ENCODE measurements around the gene OSTM1.

OSTM1 gene

GRCh38 chr6:108102965-108103364, 28.4 kb upstream of the OSTM1 start:
- no peak for DNase-seq
- no peak for ATAC-seq

GRCh38 chr6:108100003-108100402, 25.5 kb upstream of the OSTM1 start:
- no peak for DNase-seq
- no peak for ATAC-seq

- no peak for ATAC-seq
- DNase-seq: no peak
Observed at GRCh38 chr6:108097882-108098281, 23.3 kb upstream of the OSTM1 start.

GRCh38 chr6:108093781-108094300, 19.3 kb upstream of the OSTM1 start:
- ATAC-seq (no peak), DNase-seq (no peak)

GRCh38 chr6:108091288-108091687, 16.7 kb upstream of the OSTM1 start:
- ATAC-seq (no peak), DNase-seq (no peak)

- ATAC-seq: no peak
- DNase-seq: no peak
Observed at GRCh38 chr6:108083349-108083748, 8.8 kb upstream of the OSTM1 start.

- DNase-seq: no peak
- no peak for ATAC-seq
Observed at GRCh38 chr6:108082539-108082938, 8.0 kb upstream of the OSTM1 start.

GRCh38 chr6:108080010-108080780, 5.7 kb upstream of the OSTM1 start:
- DNase-seq (no peak), ATAC-seq (no peak)

- DNase-seq: no peak
- no peak for ATAC-seq
Observed at GRCh38 chr6:108078191-108078590, 3.6 kb upstream of the OSTM1 start.

GRCh38 chr6:108074057-108074358, 533 bp downstream of the OSTM1 start:
- ATAC-seq (peak; percentile 29), DNase-seq (no peak)

- DNase-seq (no peak), ATAC-seq (no peak)
Observed at GRCh38 chr6:108071736-108072276, 2.7 kb downstream of the OSTM1 start.

- ATAC-seq (peak; percentile 96), DNase-seq (peak; percentile 21)
Observed at GRCh38 chr6:108068618-108069017, 5.9 kb downstream of the OSTM1 start.

- no peak for DNase-seq
- no peak for ATAC-seq
Observed at GRCh38 chr6:108068182-108068581, 6.4 kb downstream of the OSTM1 start.

- DNase-seq: no peak
- no peak for ATAC-seq
Observed at GRCh38 chr6:108052706-108053105, 21.8 kb downstream of the OSTM1 start.

GRCh38 chr6:108051481-108051880, 23.1 kb downstream of the OSTM1 start:
- no peak for DNase-seq
- ATAC-seq: no peak

GRCh38 chr6:108039681-108040080, 34.9 kb downstream of the OSTM1 start:
- DNase-seq (no peak), ATAC-seq (no peak)

GRCh38 chr6:108036884-108037283, 37.7 kb downstream of the OSTM1 start:
- ATAC-seq (no peak), DNase-seq (no peak)

- ATAC-seq (no peak), DNase-seq (no peak)
Observed at GRCh38 chr6:108031968-108032367, 42.6 kb downstream of the OSTM1 start.

- ATAC-seq: no peak
- DNase-seq: no peak
Observed at GRCh38 chr6:108030211-108030610, 44.3 kb downstream of the OSTM1 start.

GRCh38 chr6:108029226-108029921, 45.2 kb downstream of the OSTM1 start:
- ATAC-seq (no peak), DNase-seq (no peak)

- ATAC-seq (no peak), DNase-seq (no peak)
Observed at GRCh38 chr6:108027594-108027993, 46.9 kb downstream of the OSTM1 start.

- DNase-seq: no peak
- ATAC-seq: no peak
Observed at GRCh38 chr6:108027056-108027455, 47.5 kb downstream of the OSTM1 start.

- DNase-seq (no peak), ATAC-seq (no peak)
Observed at GRCh38 chr6:108024427-108025073, 50.0 kb downstream of the OSTM1 start.
